Measurements from ENCODE around the gene RAPH1. TPM values are rescaled to one million over a fixed set of nuclear protein-coding genes. Genes with fewer than 3 reads are reported as not detected.
"Not testable (repeated sequence)": the region's sequence is repeated elsewhere in the genome, so short reads cannot be mapped to it uniquely, and the experiment has no call there.

RAPH1 gene
- total RNA-seq, 1 experiment from 2014 or later: 12.5 TPM

- no peaks in the 10 kb centered on the region for H3K27me3 ChIP-seq
- no peak for DNase-seq
- peaks cover 79% of the 10 kb centered on the region for H3K36me3 ChIP-seq
- H3K4me3 ChIP-seq: no peak overlapping the region
- H3K9me3 ChIP-seq: no peaks in the 10 kb centered on the region
Measured at GRCh38 chr2:203461746-203462145, 73.4 kb downstream of the RAPH1 start.

DNA sequence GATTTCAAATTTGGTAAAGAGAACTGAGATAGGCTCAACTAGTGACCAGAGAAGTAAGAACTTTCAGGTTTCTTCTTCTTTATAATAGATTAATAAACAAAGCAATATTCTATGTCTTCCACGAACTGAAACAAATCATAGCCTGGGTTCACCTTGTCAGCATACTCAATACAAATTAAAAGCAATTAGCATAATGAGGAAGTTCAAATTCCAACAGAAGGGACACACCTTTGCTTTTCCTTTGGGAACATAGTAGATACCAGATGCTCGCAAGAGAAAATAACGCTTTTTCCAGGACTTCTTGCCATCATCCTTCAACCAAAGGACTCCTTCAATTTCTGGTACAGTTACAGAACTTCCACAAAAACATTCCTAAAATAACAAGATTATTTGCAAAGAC, 79.9 kb downstream of the RAPH1 start:
- no peaks in the 10 kb centered on the region for H3K9me3 ChIP-seq

GRCh38 chr2:203453858-203454451, 81.1 kb downstream of the RAPH1 start:
- no peaks in the 10 kb centered on the region for H3K9me3 ChIP-seq
- peaks cover 90% of the 10 kb centered on the region for H3K36me3 ChIP-seq
- no peaks in the 10 kb centered on the region for H3K27me3 ChIP-seq
- no peak overlapping the region for H3K4me3 ChIP-seq
- DNase-seq: no peak

More for the DNA sequence above, 79.9 kb downstream of the RAPH1 start:
- H3K4me3 ChIP-seq: no peak overlapping the region
- peaks cover 92% of the 10 kb centered on the region for H3K36me3 ChIP-seq
- no peaks in the 10 kb centered on the region for H3K27me3 ChIP-seq
- no peak for DNase-seq

DNA sequence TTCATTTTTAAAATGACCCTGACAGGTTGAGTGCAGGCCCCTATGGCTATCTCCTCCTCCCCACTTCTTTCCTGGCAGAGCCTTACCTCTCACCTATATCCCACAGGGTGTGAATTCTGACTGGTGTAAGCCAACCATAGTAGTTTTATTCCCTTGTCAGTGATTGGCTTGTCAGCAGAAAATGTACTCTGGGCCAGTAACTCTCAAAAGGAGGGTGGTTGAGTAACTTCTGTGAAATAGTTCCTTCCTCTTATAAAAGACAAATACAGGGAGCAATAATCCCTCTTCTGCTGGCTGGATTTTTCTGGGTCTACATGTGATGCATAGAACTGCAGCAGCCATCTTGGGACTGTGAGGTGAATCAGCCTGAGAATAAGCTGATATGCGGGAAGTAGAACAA, 83.4 kb downstream of the RAPH1 start:
- Histone ChIP-seq H3K27me3 (no peaks in the 10 kb centered on the region), H3K4me3 (no peak overlapping the region), H3K9me3 (no peaks in the 10 kb centered on the region), H3K36me3 (peaks cover 88% of the 10 kb centered on the region)
- no peak for DNase-seq

GRCh38 chr2:203451011-203451410, 84.1 kb downstream of the RAPH1 start:
- Histone ChIP-seq H3K27me3 (no peaks in the 10 kb centered on the region), H3K36me3 (peaks cover 88% of the 10 kb centered on the region)
- no peak for DNase-seq

DNA sequence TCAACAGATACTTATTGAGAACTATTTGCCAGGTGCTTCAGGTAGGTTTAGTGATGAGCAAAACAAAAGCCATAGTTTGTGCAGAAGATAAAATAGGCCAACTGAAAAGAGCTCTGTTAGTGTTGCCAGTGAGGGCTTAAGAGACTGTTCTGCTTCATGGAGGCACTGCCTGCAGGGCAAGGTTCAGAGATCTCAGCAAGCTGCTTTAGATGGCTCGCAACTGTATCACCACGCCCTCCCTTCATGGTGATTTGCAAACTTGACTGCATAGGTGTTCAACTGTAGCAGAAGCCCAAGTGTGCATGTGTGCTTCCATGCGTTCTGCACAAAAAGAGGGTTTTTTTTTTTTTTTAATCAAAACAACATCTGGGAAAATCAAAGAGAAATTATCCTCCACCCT, 84.5 kb downstream of the RAPH1 start:
- no peak for DNase-seq
- Histone ChIP-seq H3K4me3 (no peak overlapping the region), H3K27me3 (no peaks in the 10 kb centered on the region), H3K36me3 (peaks cover 90% of the 10 kb centered on the region), H3K9me3 (no peaks in the 10 kb centered on the region)

More at GRCh38 chr2:203451011-203451410, 84.1 kb downstream of the RAPH1 start:
- Histone ChIP-seq H3K9me3 (no peaks in the 10 kb centered on the region), H3K4me3 (no peak overlapping the region)

DNA sequence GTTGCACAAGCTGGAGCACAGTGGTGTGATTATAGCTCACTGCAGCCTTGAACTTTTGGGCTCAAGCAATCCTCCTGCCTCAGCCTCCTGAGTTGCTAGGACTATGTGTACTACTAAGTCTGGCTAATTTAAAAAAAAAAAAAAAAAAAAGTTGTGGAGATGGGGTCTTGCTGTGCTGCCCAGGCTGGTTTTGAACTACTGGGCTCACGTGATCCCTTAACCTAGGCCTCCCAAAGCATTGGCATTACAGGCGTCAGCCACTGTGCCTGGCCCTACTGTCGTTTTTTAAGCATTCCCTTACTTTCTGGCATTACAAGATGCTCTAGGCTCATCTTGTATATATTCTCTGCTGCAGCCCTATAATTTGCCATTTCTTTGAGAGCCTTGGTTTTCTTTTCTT, 88.3 kb downstream of the RAPH1 start:
- Histone ChIP-seq H3K36me3 (peaks cover 89% of the 10 kb centered on the region), H3K9me3 (no peaks in the 10 kb centered on the region), H3K27me3 (no peaks in the 10 kb centered on the region), H3K4me3 (no peak overlapping the region)
- DNase-seq: no peak

GRCh38 chr2:203446071-203446481, 89.0 kb downstream of the RAPH1 start:
- H3K9me3 ChIP-seq: no peaks in the 10 kb centered on the region
- DNase-seq: no peak
- H3K36me3 ChIP-seq: peaks cover 87% of the 10 kb centered on the region
- no peaks in the 10 kb centered on the region for H3K27me3 ChIP-seq
- H3K4me3 ChIP-seq: no peak overlapping the region

DNA sequence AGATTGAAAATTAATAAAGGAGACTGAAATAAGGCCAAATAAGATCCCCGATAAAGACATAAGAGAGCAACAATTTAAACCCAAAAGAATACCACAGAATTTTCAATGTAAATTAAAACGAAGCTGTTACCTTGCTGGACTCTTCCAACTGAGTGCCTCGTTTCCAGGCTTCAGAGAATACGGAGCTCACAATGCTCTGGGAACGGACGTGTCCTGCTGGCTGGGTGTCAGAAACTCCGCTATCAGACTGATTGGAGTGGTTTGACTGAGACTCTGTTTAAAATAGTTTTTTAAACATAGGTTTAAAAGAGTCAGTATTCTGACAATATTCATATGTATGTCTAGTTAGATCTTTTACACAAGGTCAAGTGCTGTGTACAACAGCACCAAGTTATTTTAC, 90.4 kb downstream of the RAPH1 start:
- peaks cover 83% of the 10 kb centered on the region for H3K36me3 ChIP-seq
- no peak for DNase-seq
- no peak overlapping the region for H3K4me3 ChIP-seq
- no peaks in the 10 kb centered on the region for H3K9me3 ChIP-seq
- H3K27me3 ChIP-seq: no peaks in the 10 kb centered on the region

- DNase-seq: no peak
- no peaks in the 10 kb centered on the region for H3K9me3 ChIP-seq
- peaks cover 83% of the 10 kb centered on the region for H3K36me3 ChIP-seq
- H3K4me3 ChIP-seq: no peak overlapping the region
- H3K27me3 ChIP-seq: no peaks in the 10 kb centered on the region
Measured at GRCh38 chr2:203442463-203442862, 92.6 kb downstream of the RAPH1 start.

DNA sequence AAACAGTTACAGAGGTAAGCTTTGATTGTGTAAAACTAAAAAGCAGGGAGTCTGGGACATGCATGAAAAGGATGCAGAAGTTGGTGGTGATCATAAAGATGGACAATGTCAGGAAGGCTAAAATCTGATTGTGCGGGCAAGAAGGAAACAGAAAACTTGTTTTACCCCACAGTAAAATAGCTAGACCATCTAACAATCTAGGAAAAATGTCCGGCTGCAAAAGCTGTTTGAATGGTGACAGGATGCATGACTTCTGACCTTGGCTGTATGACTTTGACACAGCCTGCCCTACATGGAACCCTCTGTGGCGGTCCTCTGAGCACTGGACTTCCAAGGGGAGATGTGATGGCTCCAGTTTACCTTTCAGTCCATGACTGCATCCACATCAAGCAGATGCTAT, 93.6 kb downstream of the RAPH1 start:
- Histone ChIP-seq H3K9me3 (no peaks in the 10 kb centered on the region), H3K36me3 (peaks cover 86% of the 10 kb centered on the region), H3K4me3 (no peak overlapping the region), H3K27me3 (no peaks in the 10 kb centered on the region)
- DNase-seq: no peak

GRCh38 chr2:203440671-203441070, 94.4 kb downstream of the RAPH1 start:
- Histone ChIP-seq H3K27me3 (no peaks in the 10 kb centered on the region), H3K4me3 (no peak overlapping the region), H3K36me3 (peaks cover 86% of the 10 kb centered on the region), H3K9me3 (no peaks in the 10 kb centered on the region)
- no peak for DNase-seq

GRCh38 chr2:203438528-203438927, 96.6 kb downstream of the RAPH1 start:
- no peaks in the 10 kb centered on the region for H3K9me3 ChIP-seq
- DNase-seq: no peak
- H3K27me3 ChIP-seq: no peaks in the 10 kb centered on the region
- no peak overlapping the region for H3K4me3 ChIP-seq
- H3K36me3 ChIP-seq: peaks cover 89% of the 10 kb centered on the region

- no peak overlapping the region for H3K4me3 ChIP-seq
- H3K36me3 ChIP-seq: peaks cover 86% of the 10 kb centered on the region
- no peaks in the 10 kb centered on the region for H3K9me3 ChIP-seq
- no peak for DNase-seq
- no peaks in the 10 kb centered on the region for H3K27me3 ChIP-seq
Measured at GRCh38 chr2:203437511-203437910, 97.6 kb downstream of the RAPH1 start.

DNA sequence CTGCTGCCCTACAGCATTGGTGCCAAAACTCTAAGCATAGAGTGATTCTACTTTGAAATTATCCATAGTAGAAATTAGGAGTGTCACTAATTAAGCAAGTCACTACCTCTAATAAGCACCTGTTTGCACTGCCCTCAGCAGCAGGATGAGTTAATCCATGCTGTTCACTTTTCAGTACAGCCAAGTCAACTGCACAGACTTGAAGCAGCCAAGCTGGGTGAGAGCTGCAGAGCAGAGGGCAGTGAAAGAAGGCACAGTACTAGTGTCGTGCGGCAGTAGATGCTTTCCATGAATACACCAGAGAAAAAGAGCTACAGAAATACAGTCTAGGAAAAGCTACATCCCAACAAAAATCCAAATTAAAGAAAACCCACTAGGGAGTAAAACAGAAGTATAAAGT, 98.6 kb downstream of the RAPH1 start:
- DNase-seq: no peak
- Histone ChIP-seq H3K4me3 (no peak overlapping the region), H3K27me3 (no peaks in the 10 kb centered on the region), H3K9me3 (no peaks in the 10 kb centered on the region), H3K36me3 (peaks cover 82% of the 10 kb centered on the region)

- no peaks in the 10 kb centered on the region for H3K9me3 ChIP-seq
- H3K36me3 ChIP-seq: peaks cover 68% of the 10 kb centered on the region
- no peak for DNase-seq
- no peaks in the 10 kb centered on the region for H3K27me3 ChIP-seq
- no peak overlapping the region for H3K4me3 ChIP-seq
Measured at GRCh38 chr2:203432811-203433210, 102.3 kb downstream of the RAPH1 start.

DNA sequence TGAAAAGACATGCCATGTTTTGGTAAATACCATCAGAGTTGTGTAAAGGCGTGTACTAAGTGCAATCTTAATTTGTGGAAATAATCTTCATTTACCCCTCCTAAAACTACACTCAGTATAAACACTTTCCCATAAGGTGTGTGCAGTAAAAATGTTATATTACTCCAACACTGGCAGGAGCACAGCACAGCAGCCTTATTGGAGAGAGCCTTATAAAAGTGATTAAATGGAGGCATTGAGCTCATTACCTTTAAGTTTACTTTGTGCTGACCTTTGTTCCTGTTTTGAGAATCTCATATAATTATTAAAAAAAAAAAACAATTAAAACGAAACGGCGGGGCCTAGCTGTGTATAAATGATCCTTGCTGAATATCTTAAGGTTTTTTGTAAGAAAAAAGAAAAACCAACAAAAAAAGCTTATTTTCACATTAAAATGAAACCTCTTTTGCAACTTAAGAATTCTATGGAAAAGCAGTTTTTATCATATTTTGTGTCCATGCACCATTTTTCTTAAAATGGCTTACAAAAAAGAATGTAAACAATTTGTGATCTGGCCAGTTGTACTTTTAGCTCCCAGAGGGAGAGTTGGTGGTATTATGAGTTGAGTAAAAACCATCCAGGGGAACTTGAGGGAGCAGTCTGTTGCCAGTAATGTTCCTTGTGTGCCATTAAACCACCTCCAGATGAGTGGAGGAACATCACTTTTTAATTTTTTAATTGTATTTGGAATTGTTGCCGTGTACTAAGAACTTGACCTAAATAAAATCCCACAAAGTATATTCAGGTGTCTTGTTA, 103.5 kb downstream of the RAPH1 start:
- H3K4me3 ChIP-seq: no peak overlapping the region
- peaks cover 65% of the 10 kb centered on the region for H3K36me3 ChIP-seq
- DNase-seq: no peak
- no peaks in the 10 kb centered on the region for H3K27me3 ChIP-seq
- H3K9me3 ChIP-seq: no peaks in the 10 kb centered on the region

DNA sequence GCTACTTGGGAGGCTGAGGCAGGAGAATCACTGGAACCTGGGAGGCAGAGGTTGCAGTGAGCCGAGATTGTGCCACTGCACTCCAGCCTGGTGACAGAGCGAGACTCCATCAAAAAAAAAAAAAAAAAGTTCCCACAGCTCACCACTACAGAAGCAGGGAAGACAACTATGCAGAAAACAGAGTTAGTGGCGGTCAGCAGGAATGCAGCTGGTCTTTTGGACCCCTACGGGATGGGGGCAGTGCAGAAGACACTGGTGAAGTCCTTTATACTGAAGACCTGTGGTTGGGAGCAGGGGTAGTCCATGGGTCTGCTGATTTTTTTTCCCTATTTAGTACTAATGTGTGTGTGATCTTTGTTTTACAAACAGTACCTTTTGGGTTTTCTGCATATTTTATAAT, 105.5 kb downstream of the RAPH1 start:
- H3K9me3 ChIP-seq, H3K4me3 ChIP-seq, DNase-seq, H3K27me3 ChIP-seq: not testable (repeated sequence)
- peaks cover 57% of the 10 kb centered on the region for H3K36me3 ChIP-seq

Measured in MG63 (cell line).